Measurements from ENCODE around the gene SEMA4C.
A peak's percentile ranks its signal among the peaks of the same experiment; 100 is the strongest.

SEMA4C gene

DNA sequence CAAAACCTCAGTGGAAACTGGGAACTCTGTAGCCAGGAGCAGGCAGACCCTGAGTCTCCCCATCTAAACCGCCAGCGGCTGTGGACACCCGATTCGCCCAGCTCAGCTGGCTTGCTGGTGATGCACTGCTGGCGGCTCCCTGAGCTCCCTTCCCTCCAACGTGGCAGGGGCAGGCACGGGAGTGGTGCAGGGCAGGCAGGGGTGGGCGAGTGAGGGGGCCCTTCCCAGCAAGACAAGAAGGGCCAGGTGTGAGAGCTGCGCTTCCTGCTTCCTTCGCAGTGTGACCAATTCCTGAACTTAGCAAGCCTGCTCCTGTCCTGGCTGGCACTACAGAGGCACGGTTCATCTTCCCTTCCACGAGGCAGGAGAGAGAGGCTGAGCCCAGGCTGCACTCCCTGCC lies 12.3 kb upstream of the SEMA4C start:
- Histone ChIP-seq H3K27ac (ENCODE audit: low read length, poor library complexity, severe bottlenecking) (no peak overlapping the region), H3K18ac (ENCODE audit: low read depth in 1 of 2, low read length in 2 of 2) (peak overlapping the region in 1 of 2 experiments; percentile 67), H3K27me3 (ENCODE audit: control insufficient read depth in 1 of 2, insufficient read depth in 1 of 2, low read length in 2 of 2) (peaks cover 24 to 29% of the 10 kb centered on the region in 2 experiments), H2AK5ac (ENCODE audit: low read length, severe bottlenecking) (no peak overlapping the region), H3K79me1 (replicated peaks; ENCODE audit: low read length, poor library complexity, severe bottlenecking) (no peaks in the 10 kb centered on the region), H3K4ac (ENCODE audit: low read depth in 1 of 2, low read length in 2 of 2) (no peak overlapping the region), H2BK120ac (ENCODE audit: low read depth, low read length) (no peak overlapping the region), H3K4me1 (ENCODE audit: control insufficient read depth, insufficient read depth, low read depth, low read length) (no peaks in the 10 kb centered on the region), H3K14ac (ENCODE audit: low read length in 2 of 2) (no peak overlapping the region), H2BK12ac (ENCODE audit: low read length in 2 of 2) (peak overlapping the region in 1 of 2 experiments; percentile 1), H3K4me3 (ENCODE audit: insufficient read depth in 1 of 2, low read depth in 1 of 2, low read length in 2 of 2) (no peak overlapping the region), H4K91ac (ENCODE audit: low read length) (no peak overlapping the region), H2AFZ (ENCODE audit: low read depth, low read length) (no peak overlapping the region), H4K8ac (ENCODE audit: low read length) (no peak overlapping the region), H2BK15ac (ENCODE audit: low read depth, poor library complexity, severe bottlenecking) (no peak overlapping the region), H2BK5ac (ENCODE audit: low read depth, low read length, poor library complexity, severe bottlenecking) (no peak overlapping the region), H3K4me2 (ENCODE audit: low read length, poor library complexity, severe bottlenecking) (no peak overlapping the region), H3K36me3 (ENCODE audit: control insufficient read depth in 1 of 2, insufficient read depth in 2 of 2, low read depth in 1 of 2, low read length in 2 of 2) (no peaks in the 10 kb centered on the region), H3K23ac (ENCODE audit: low read length in 2 of 2) (no peak overlapping the region), H3K9ac (ENCODE audit: low read length) (no peak overlapping the region), H3K9me3 (ENCODE audit: control insufficient read depth, low read length) (no peaks in the 10 kb centered on the region)
- DNase-seq, result no peak
- 50% methylated on average over 12 of the region's 12 CpGs for WGBS

DNA sequence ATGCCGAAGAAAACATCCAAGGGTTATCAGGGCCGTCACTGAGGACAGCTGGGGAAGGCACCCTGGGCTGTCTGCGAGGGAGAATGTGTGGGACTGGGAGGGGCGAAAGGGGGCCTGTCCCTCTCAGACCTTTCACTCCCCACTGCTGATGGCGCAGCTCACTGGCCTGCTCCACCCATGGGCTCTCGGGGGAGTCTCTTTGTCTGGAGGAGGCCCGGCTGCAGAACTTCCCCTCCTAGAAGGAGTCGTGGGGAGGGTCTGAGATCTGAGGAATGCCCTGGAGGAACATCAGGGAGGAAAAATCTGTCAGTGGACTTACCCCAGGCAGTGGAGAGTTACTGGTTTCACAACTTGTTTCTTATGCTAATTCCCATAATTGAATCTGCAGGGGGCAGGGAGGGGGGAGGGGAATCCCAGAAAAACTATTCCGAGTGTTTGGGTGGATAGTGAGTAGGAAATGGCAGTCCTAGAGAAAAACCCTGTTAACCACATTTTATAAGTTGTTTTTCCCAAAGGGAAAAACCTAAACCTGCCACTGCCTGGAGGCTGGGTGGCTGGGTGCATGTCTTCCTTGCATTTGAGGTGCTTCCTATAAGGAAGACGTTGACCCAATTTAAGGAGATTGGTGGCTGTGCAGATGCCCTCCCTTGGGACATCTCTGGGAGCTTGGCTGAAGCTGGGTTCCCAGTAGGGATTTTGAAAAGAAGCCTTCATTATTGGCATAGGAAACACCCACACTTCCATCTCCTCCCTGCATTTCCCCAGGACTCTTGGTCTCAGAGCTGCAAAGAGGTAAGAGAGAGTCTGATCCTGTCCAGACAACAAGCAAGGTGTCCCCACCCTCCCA lies 11.7 kb upstream of the SEMA4C start:
- Histone ChIP-seq H3K18ac (ENCODE audit: low read depth in 1 of 2, low read length in 2 of 2) (no peak overlapping the region), H3K4me2 (ENCODE audit: low read length, poor library complexity, severe bottlenecking) (no peak overlapping the region), H2BK5ac (ENCODE audit: low read depth, low read length, poor library complexity, severe bottlenecking) (no peak overlapping the region), H4K8ac (ENCODE audit: low read length) (no peak overlapping the region), H3K4ac (ENCODE audit: low read depth in 1 of 2, low read length in 2 of 2) (no peak overlapping the region), H3K9ac (ENCODE audit: low read length) (no peak overlapping the region), H3K4me1 (ENCODE audit: control insufficient read depth, insufficient read depth, low read depth, low read length) (peaks cover 4% of the 10 kb centered on the region), H2BK120ac (ENCODE audit: low read depth, low read length) (no peak overlapping the region), H2BK15ac (ENCODE audit: low read depth, poor library complexity, severe bottlenecking) (no peak overlapping the region), H3K79me1 (replicated peaks; ENCODE audit: low read length, poor library complexity, severe bottlenecking) (no peaks in the 10 kb centered on the region), H3K14ac (ENCODE audit: low read length in 2 of 2) (no peak overlapping the region), H3K4me3 (ENCODE audit: insufficient read depth in 1 of 2, low read depth in 1 of 2, low read length in 2 of 2) (no peak overlapping the region), H3K9me3 (ENCODE audit: control insufficient read depth, low read length) (no peaks in the 10 kb centered on the region), H2AK5ac (ENCODE audit: low read length, severe bottlenecking) (no peak overlapping the region), H3K36me3 (ENCODE audit: control insufficient read depth in 1 of 2, insufficient read depth in 2 of 2, low read depth in 1 of 2, low read length in 2 of 2) (no peaks in the 10 kb centered on the region), H3K27ac (ENCODE audit: low read length, poor library complexity, severe bottlenecking) (no peak overlapping the region), H3K27me3 (ENCODE audit: control insufficient read depth in 1 of 2, insufficient read depth in 1 of 2, low read length in 2 of 2) (peaks cover 24 to 29% of the 10 kb centered on the region in 2 experiments), H4K91ac (ENCODE audit: low read length) (peak overlapping the region; percentile 58), H2BK12ac (ENCODE audit: low read length in 2 of 2) (no peak overlapping the region), H2AFZ (ENCODE audit: low read depth, low read length) (no peak overlapping the region), H3K23ac (ENCODE audit: low read length in 2 of 2) (no peak overlapping the region)
- 35% methylated on average over 8 of the region's 10 CpGs for WGBS
- DNase-seq, result no peak

DNA sequence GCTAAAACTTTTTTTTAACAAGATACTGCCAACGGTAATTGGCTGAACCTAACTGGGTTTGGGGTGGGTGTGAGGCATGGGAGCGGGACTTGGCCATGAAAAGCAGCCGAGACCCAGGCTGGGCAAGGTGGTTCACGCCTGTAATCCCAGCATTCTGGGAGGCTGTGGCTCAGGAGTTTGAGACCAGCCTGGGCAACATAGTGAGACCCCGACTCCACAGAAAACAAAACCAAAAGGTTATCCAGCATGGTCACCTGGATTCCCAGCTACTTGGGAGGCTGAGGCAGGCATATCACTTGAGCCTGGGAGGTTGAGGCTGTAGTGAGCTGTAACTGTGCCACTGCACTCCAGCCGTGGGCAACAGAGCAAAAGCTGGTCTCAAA lies 11.0 kb upstream of the SEMA4C start:
- Histone ChIP-seq H3K27ac (ENCODE audit: low read length, poor library complexity, severe bottlenecking) (no peak overlapping the region), H3K4me1 (ENCODE audit: control insufficient read depth, insufficient read depth, low read depth, low read length) (peaks cover 9% of the 10 kb centered on the region), H2BK12ac (ENCODE audit: low read length in 2 of 2) (no peak overlapping the region), H3K79me1 (replicated peaks; ENCODE audit: low read length, poor library complexity, severe bottlenecking) (no peaks in the 10 kb centered on the region), H3K9ac (ENCODE audit: low read length) (no peak overlapping the region), H3K4ac (ENCODE audit: low read depth in 1 of 2, low read length in 2 of 2) (no peak overlapping the region), H3K9me3 (ENCODE audit: control insufficient read depth, low read length) (no peaks in the 10 kb centered on the region), H3K23ac (ENCODE audit: low read length in 2 of 2) (no peak overlapping the region), H3K4me2 (ENCODE audit: low read length, poor library complexity, severe bottlenecking) (no peak overlapping the region), H3K36me3 (ENCODE audit: control insufficient read depth in 1 of 2, insufficient read depth in 2 of 2, low read depth in 1 of 2, low read length in 2 of 2) (no peaks in the 10 kb centered on the region), H2AK5ac (ENCODE audit: low read length, severe bottlenecking) (no peak overlapping the region), H4K91ac (ENCODE audit: low read length) (no peak overlapping the region), H2BK5ac (ENCODE audit: low read depth, low read length, poor library complexity, severe bottlenecking) (no peak overlapping the region), H3K4me3 (ENCODE audit: insufficient read depth in 1 of 2, low read depth in 1 of 2, low read length in 2 of 2) (no peak overlapping the region), H2BK120ac (ENCODE audit: low read depth, low read length) (no peak overlapping the region), H2AFZ (ENCODE audit: low read depth, low read length) (no peak overlapping the region), H3K18ac (ENCODE audit: low read depth in 1 of 2, low read length in 2 of 2) (no peak overlapping the region), H3K14ac (ENCODE audit: low read length in 2 of 2) (no peak overlapping the region), H3K27me3 (ENCODE audit: control insufficient read depth in 1 of 2, insufficient read depth in 1 of 2, low read length in 2 of 2) (peaks cover 24 to 29% of the 10 kb centered on the region in 2 experiments), H2BK15ac (ENCODE audit: low read depth, poor library complexity, severe bottlenecking) (no peak overlapping the region), H4K8ac (ENCODE audit: low read length) (no peak overlapping the region)
- no peak for DNase-seq
- 87% methylated on average over 6 of the region's 6 CpGs for WGBS

DNA sequence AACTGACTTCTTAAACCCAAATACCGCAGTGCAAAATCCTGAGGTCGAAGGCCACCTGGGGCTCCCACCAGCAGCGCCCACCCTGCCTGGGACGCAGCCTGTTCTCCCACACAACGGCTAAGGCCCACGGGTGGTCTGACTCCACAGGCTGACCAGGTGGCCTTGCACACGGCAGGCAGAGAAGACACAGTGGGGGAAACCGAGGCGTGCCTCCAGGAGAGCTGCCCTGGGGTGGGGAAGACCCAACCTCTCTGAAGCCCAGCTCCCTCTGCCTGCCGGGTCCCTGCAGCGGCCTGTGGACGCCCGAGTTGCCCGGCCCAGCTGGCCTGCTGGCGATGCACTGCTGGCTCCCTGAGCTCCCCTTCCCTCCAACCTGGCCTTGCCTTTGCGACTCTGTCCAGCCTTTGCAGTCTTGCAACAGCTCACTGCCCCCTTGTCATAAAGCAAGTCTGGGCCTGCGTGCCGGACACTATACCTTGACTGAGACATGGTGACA lies 9.7 kb upstream of the SEMA4C start:
- H3K4ac ChIP-seq (ENCODE audit: low read depth in 1 of 2, low read length in 2 of 2), result no peak overlapping the region
- no peak overlapping the region for H3K27ac ChIP-seq (ENCODE audit: low read length, poor library complexity, severe bottlenecking)
- peak overlapping the region; percentile 35 for H4K91ac ChIP-seq (ENCODE audit: low read length)
- no peaks in the 10 kb centered on the region for H3K36me3 ChIP-seq (ENCODE audit: control insufficient read depth in 1 of 2, insufficient read depth in 2 of 2, low read depth in 1 of 2, low read length in 2 of 2)
- H3K27me3 ChIP-seq (ENCODE audit: control insufficient read depth in 1 of 2, insufficient read depth in 1 of 2, low read length in 2 of 2), result peaks cover 24 to 35% of the 10 kb centered on the region in 2 experiments
- H3K4me3 ChIP-seq (ENCODE audit: insufficient read depth in 1 of 2, low read depth in 1 of 2, low read length in 2 of 2), result no peak overlapping the region
- WGBS, result 95% methylated on average over 18 of the region's 18 CpGs
- no peak overlapping the region for H3K4me2 ChIP-seq (ENCODE audit: low read length, poor library complexity, severe bottlenecking)
- no peak overlapping the region for H3K18ac ChIP-seq (ENCODE audit: low read depth in 1 of 2, low read length in 2 of 2)
- H2AFZ ChIP-seq (ENCODE audit: low read depth, low read length), result no peak overlapping the region
- no peak overlapping the region for H2AK5ac ChIP-seq (ENCODE audit: low read length, severe bottlenecking)
- no peaks in the 10 kb centered on the region for H3K79me1 ChIP-seq (replicated peaks; ENCODE audit: low read length, poor library complexity, severe bottlenecking)
- no peak overlapping the region for H2BK5ac ChIP-seq (ENCODE audit: low read depth, low read length, poor library complexity, severe bottlenecking)
- H2BK120ac ChIP-seq (ENCODE audit: low read depth, low read length), result no peak overlapping the region
- H3K9ac ChIP-seq (ENCODE audit: low read length), result no peak overlapping the region
- DNase-seq, result no peak
- H2BK12ac ChIP-seq (ENCODE audit: low read length in 2 of 2), result peak overlapping the region in 1 of 2 experiments; percentile 21
- H3K14ac ChIP-seq (ENCODE audit: low read length in 2 of 2), result no peak overlapping the region
- H3K23ac ChIP-seq (ENCODE audit: low read length in 2 of 2), result no peak overlapping the region
- no peaks in the 10 kb centered on the region for H3K9me3 ChIP-seq (ENCODE audit: control insufficient read depth, low read length)
- no peak overlapping the region for H4K8ac ChIP-seq (ENCODE audit: low read length)
- H3K4me1 ChIP-seq (ENCODE audit: control insufficient read depth, insufficient read depth, low read depth, low read length), result peaks cover 9% of the 10 kb centered on the region
- no peak overlapping the region for H2BK15ac ChIP-seq (ENCODE audit: low read depth, poor library complexity, severe bottlenecking)
